ENCODE data around the gene SECISBP2. TPM values are rescaled to one million over a fixed set of nuclear protein-coding genes. Genes with fewer than 3 reads are reported as not detected.

SECISBP2 gene
- total RNA-seq, 1 donor from 2014 or later = 51.1 TPM

- DNase-seq (ENCODE audit: extremely low spot score in 2 of 2) = no peak
- no peaks in the 10 kb centered on the region for H3K4me1 ChIP-seq
- intact Hi-C loops (cut with DNase I) = no loop called here
- no peak overlapping the region for H3K27ac ChIP-seq
- H3K9me3 ChIP-seq = no peaks in the 10 kb centered on the region
- H3K36me3 ChIP-seq = peaks cover 0 to 51% of the 10 kb centered on the region in 2 donors
- H3K27me3 ChIP-seq = no peaks in the 10 kb centered on the region
- TF ChIP-seq POLR2AphosphoS5 (IDR thresholded peaks at IDR 0.05; ENCODE audit: insufficient read depth in 1 of 2, low read depth in 1 of 2) (no peak), CTCF (IDR thresholded peaks at IDR 0.05) (no peak), POLR2A (IDR thresholded peaks at IDR 0.05) (no peak)
- no peak overlapping the region for H3K4me3 ChIP-seq
Observed at GRCh38 chr9:89394412-89394811, 76.1 kb downstream of the SECISBP2 start.

GRCh38 chr9:89395931-89396710 lies 77.8 kb downstream of the SECISBP2 start:
- Histone ChIP-seq H3K9me3 (no peaks in the 10 kb centered on the region), H3K27ac (no peak overlapping the region), H3K36me3 (peaks cover 0 to 41% of the 10 kb centered on the region in 2 donors), H3K4me1 (no peaks in the 10 kb centered on the region), H3K27me3 (no peaks in the 10 kb centered on the region), H3K4me3 (no peak overlapping the region)
- intact Hi-C loops (cut with DNase I) = no loop called here
- TF ChIP-seq POLR2AphosphoS5 (IDR thresholded peaks at IDR 0.05; ENCODE audit: insufficient read depth in 1 of 2, low read depth in 1 of 2) = no peak
- TF ChIP-seq POLR2A (IDR thresholded peaks at IDR 0.05) = no peak
- no peak for TF ChIP-seq CTCF (IDR thresholded peaks at IDR 0.05)
- no peak for DNase-seq (ENCODE audit: extremely low spot score in 2 of 2)

- Histone ChIP-seq H3K4me1 (no peaks in the 10 kb centered on the region), H3K36me3 (peaks cover 0 to 47% of the 10 kb centered on the region in 2 donors), H3K27ac (no peak overlapping the region), H3K27me3 (no peaks in the 10 kb centered on the region), H3K9me3 (no peaks in the 10 kb centered on the region), H3K4me3 (no peak overlapping the region)
- DNase-seq (ENCODE audit: extremely low spot score in 2 of 2) = no peak
- intact Hi-C loops (cut with DNase I) = no loop called here
- no peak for TF ChIP-seq POLR2A (IDR thresholded peaks at IDR 0.05)
- no peak for TF ChIP-seq CTCF (IDR thresholded peaks at IDR 0.05)
- no peak for TF ChIP-seq POLR2AphosphoS5 (IDR thresholded peaks at IDR 0.05; ENCODE audit: insufficient read depth in 1 of 2, low read depth in 1 of 2)
Observed at GRCh38 chr9:89397471-89397870, 79.2 kb downstream of the SECISBP2 start.

GRCh38 chr9:89398621-89399020 lies 80.3 kb downstream of the SECISBP2 start:
- Histone ChIP-seq H3K4me3 (no peak overlapping the region), H3K27ac (no peak overlapping the region), H3K36me3 (peaks cover 0 to 52% of the 10 kb centered on the region in 2 donors)

More at GRCh38 chr9:89398621-89399020, 80.3 kb downstream of the SECISBP2 start:
- H3K4me1 ChIP-seq = no peaks in the 10 kb centered on the region
- intact Hi-C loops (cut with DNase I) = no loop called here
- no peak for DNase-seq (ENCODE audit: extremely low spot score in 2 of 2)
- H3K27me3 ChIP-seq = no peaks in the 10 kb centered on the region
- no peak for TF ChIP-seq POLR2A (IDR thresholded peaks at IDR 0.05)
- no peak for TF ChIP-seq CTCF (IDR thresholded peaks at IDR 0.05)
- no peak for TF ChIP-seq POLR2AphosphoS5 (IDR thresholded peaks at IDR 0.05; ENCODE audit: insufficient read depth in 1 of 2, low read depth in 1 of 2)
- no peaks in the 10 kb centered on the region for H3K9me3 ChIP-seq
